ENCODE measurements around the gene PCDHB4. TPM values are rescaled to one million over a fixed set of nuclear protein-coding genes. Genes with fewer than 3 reads are reported as not detected.

PCDHB4 gene
- polyA plus RNA-seq, result 6.0 and 16.8 TPM in 2 replicates

GRCh38 chr5:141121563-141121962 is at the start of gene PCDHB4:
Gene PCDHB4, plus strand, starts transcription at chr5:141121818. Its CDS starts 181 bp downstream, at chr5:141121999.

GRCh38 chr5:141094481-141095262 is 26.9 kb upstream of the PCDHB4 start, which contains the start of gene PCDHB2:
Gene PCDHB2, plus strand, starts transcription at chr5:141094615. Its CDS starts 176 bp downstream, at chr5:141094791.

GRCh38 chr5:141100243-141100805 is 21.3 kb upstream of the PCDHB4 start, which contains the start of gene PCDHB3:
Gene PCDHB3, plus strand, starts transcription at chr5:141100473. Its CDS starts 177 bp downstream, at chr5:141100650.

GRCh38 chr5:141135030-141135717 is 13.6 kb downstream of the PCDHB4 start, which contains the start of gene PCDHB5:
Gene PCDHB5, plus strand, starts transcription at chr5:141135206. Its CDS starts 229 bp downstream, at chr5:141135435.

GRCh38 chr5:141149812-141150211 is 28.2 kb downstream of the PCDHB4 start, which contains the start of gene PCDHB6:
Gene PCDHB6, plus strand, starts transcription at chr5:141150057. Its CDS starts 201 bp downstream, at chr5:141150258.

GRCh38 chr5:141172381-141173204 is 51.0 kb downstream of the PCDHB4 start, which contains the start of gene PCDHB7:
Gene PCDHB7, plus strand, starts transcription at chr5:141172644. Its CDS starts 192 bp downstream, at chr5:141172836.

Other genes starting within 250 kb of the PCDHB4 start
- gene PCDHA12, start 246.5 kb upstream of the PCDHB4 start, polyA plus RNA-seq, result 1.1 and 1.2 TPM in 2 replicates
- gene PCDHA13, start 239.7 kb upstream of the PCDHB4 start, polyA plus RNA-seq, result 12.7 and 31.9 TPM in 2 replicates
- 11.6 and 30.0 TPM in 2 replicates for gene PCDHAC1, start 195.5 kb upstream of the PCDHB4 start, polyA plus RNA-seq
- gene PCDHAC2, start 155.3 kb upstream of the PCDHB4 start, polyA plus RNA-seq, result 22.6 and 36.9 TPM in 2 replicates
- not detected in 2 replicates for gene PCDHB1, start 70.4 kb upstream of the PCDHB4 start, polyA plus RNA-seq
- 4.7 and 8.3 TPM in 2 replicates for gene PCDHB2, start 27.2 kb upstream of the PCDHB4 start, polyA plus RNA-seq
- 3.7 and 7.5 TPM in 2 replicates for gene PCDHB3, start 21.3 kb upstream of the PCDHB4 start, polyA plus RNA-seq
- gene PCDHB5, start 13.4 kb downstream of the PCDHB4 start, polyA plus RNA-seq, result 2.1 and 4.8 TPM in 2 replicates
- gene PCDHB6, start 28.2 kb downstream of the PCDHB4 start, polyA plus RNA-seq, result 1.0 and 1.4 TPM in 2 replicates
- gene PCDHB7, start 50.8 kb downstream of the PCDHB4 start, polyA plus RNA-seq, result 0.78 TPM in 1 of 2 replicates, not detected in the other
- gene PCDHB8, start 56.0 kb downstream of the PCDHB4 start, polyA plus RNA-seq, result not detected in 2 replicates
- gene PCDHB16, start 60.6 kb downstream of the PCDHB4 start, polyA plus RNA-seq, result 0.09 and 0.70 TPM in 2 replicates
- gene PCDHB9, start 65.3 kb downstream of the PCDHB4 start, polyA plus RNA-seq, result 0.21 and 0.81 TPM in 2 replicates
- 1.2 and 3.6 TPM in 2 replicates for gene PCDHB10, start 70.5 kb downstream of the PCDHB4 start, polyA plus RNA-seq
- gene PCDHB11, start 77.8 kb downstream of the PCDHB4 start, polyA plus RNA-seq, result 1.1 and 1.6 TPM in 2 replicates
- 2.6 and 2.8 TPM in 2 replicates for gene PCDHB12, start 86.9 kb downstream of the PCDHB4 start, polyA plus RNA-seq
- 2.0 and 5.2 TPM in 2 replicates for gene PCDHB13, start 92.1 kb downstream of the PCDHB4 start, polyA plus RNA-seq
- 5.3 and 5.4 TPM in 2 replicates for gene PCDHB14, start 101.5 kb downstream of the PCDHB4 start, polyA plus RNA-seq
- 28.7 and 30.0 TPM in 2 replicates for gene PCDHB15, start 123.6 kb downstream of the PCDHB4 start, polyA plus RNA-seq
- not detected in 2 replicates for gene SLC25A2, start 182.2 kb downstream of the PCDHB4 start, polyA plus RNA-seq
- gene TAF7, start 199.0 kb downstream of the PCDHB4 start, polyA plus RNA-seq, result 374 and 453 TPM in 2 replicates
- gene PCDHGA1, start 208.7 kb downstream of the PCDHB4 start, polyA plus RNA-seq, result 0.69 TPM in 1 of 2 replicates, not detected in the other
- 1.9 TPM in 1 of 2 replicates, not detected in the other for gene PCDHGA2, start 216.9 kb downstream of the PCDHB4 start, polyA plus RNA-seq
- 1.3 and 4.3 TPM in 2 replicates for gene PCDHGA3, start 222.0 kb downstream of the PCDHB4 start, polyA plus RNA-seq
- gene PCDHGB1, start 228.3 kb downstream of the PCDHB4 start, polyA plus RNA-seq, result not detected in 2 replicates
- 0.27 TPM in 1 of 2 replicates, not detected in the other for gene PCDHGA4, start 233.2 kb downstream of the PCDHB4 start, polyA plus RNA-seq
- 0.08 and 2.9 TPM in 2 replicates for gene PCDHGB2, start 238.2 kb downstream of the PCDHB4 start, polyA plus RNA-seq
- gene PCDHGA5, start 242.3 kb downstream of the PCDHB4 start, polyA plus RNA-seq, result 2.2 and 2.5 TPM in 2 replicates
- gene PCDHGB3, start 248.4 kb downstream of the PCDHB4 start, polyA plus RNA-seq, result 0.06 and 1.2 TPM in 2 replicates

Measured in Purkinje cell (primary cell).